Activated gamma-delta T cell treated with Interleukin-2 at 50 U/mL for 16 hours (primary cell): ENCODE measurements around the gene TRO.

ENCODE experiments used
- DNase-seq: peaks from one replicate; pipeline ENCODE4 v3.0.0-alpha.2; 2020

Gene TRO, protein sequence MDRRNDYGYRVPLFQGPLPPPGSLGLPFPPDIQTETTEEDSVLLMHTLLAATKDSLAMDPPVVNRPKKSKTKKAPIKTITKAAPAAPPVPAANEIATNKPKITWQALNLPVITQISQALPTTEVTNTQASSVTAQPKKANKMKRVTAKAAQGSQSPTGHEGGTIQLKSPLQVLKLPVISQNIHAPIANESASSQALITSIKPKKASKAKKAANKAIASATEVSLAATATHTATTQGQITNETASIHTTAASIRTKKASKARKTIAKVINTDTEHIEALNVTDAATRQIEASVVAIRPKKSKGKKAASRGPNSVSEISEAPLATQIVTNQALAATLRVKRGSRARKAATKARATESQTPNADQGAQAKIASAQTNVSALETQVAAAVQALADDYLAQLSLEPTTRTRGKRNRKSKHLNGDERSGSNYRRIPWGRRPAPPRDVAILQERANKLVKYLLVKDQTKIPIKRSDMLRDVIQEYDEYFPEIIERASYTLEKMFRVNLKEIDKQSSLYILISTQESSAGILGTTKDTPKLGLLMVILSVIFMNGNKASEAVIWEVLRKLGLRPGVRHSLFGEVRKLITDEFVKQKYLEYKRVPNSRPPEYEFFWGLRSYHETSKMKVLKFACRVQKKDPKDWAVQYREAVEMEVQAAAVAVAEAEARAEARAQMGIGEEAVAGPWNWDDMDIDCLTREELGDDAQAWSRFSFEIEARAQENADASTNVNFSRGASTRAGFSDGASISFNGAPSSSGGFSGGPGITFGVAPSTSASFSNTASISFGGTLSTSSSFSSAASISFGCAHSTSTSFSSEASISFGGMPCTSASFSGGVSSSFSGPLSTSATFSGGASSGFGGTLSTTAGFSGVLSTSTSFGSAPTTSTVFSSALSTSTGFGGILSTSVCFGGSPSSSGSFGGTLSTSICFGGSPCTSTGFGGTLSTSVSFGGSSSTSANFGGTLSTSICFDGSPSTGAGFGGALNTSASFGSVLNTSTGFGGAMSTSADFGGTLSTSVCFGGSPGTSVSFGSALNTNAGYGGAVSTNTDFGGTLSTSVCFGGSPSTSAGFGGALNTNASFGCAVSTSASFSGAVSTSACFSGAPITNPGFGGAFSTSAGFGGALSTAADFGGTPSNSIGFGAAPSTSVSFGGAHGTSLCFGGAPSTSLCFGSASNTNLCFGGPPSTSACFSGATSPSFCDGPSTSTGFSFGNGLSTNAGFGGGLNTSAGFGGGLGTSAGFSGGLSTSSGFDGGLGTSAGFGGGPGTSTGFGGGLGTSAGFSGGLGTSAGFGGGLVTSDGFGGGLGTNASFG (N-terminal part only)

DNA sequence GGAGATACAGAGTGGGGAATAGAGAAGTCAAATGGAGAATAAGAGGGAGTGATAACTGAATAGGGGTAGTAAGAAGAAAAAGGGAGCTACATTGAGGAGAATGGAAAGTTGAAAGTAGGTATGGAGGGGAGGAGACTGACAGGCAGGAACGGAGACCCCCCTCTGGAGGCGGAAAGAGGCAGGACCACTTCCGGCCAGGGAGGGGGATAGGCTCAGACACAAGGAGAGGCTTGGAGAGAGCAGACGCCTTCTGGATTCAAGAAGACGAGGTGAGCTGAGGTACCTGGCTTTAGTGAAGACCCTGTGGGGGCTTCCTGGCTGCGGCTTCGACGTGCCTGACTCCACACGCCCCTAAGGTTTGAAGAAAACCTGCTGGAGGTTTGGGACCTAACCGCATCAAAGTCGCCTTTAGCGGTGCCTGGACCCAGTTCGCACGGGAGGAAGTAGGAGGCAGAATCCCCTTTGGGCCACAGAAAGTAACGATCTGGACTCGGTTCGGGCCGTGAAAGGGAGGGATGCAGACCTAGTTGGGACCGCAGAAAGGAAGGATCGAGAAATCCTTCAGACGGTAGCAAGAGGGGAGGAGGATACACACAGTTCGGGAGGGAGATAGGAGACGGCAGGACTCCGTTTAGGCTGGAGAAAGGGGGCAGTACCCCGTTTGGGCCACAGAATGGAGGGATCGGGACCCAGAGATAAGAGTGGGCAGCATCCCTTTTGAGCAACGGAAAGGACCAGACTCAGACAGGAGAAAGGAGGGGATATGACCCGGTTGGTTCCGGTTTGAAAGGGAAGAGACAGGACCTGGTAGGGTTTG is at the start of gene TRO:
Gene TRO (plus strand): TSS at position 215 of the 817 bp plus-strand sequence. CDS start 1,423 bp downstream, outside the sequence.
- no peak for DNase-seq

DNA sequence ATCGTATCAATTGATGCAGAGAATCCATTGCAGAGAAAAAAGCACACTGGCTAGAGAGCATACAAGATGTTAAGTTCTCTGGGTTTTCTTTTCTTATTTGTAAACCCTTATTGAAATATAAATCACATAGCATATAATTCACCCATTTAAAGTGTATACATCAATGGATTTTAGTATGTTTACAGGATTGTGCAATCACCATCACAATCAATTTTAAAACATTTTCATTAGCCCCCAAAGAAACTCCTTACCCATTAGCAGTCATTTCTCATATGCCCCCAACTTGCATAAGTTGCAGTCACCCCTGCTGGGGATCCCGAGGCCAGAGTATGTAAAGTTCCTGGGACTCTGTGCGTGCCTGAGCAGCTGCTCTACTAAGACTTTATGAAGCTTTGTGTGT is 34.9 kb upstream of the TRO start:
- DNase-seq = no peak

DNA sequence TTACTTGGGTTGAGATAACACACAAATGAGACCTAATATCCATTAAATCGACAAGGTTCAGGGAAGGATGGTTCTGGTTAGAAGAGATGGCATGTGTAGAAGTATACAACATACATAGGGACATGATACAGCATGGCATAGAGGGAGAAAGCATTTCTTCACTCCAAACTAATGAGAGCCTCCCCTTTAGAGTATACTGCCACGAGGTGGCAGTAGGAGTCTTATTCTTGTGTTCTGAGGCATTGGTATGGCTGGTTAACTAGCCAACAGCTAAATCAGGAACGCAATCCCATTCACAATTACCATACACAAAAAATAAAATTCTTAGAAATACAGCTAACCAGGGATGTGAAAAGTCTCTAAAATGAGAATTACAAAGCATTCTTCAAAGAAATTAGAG is 29.1 kb upstream of the TRO start:
- peak; percentile 34 for DNase-seq

DNA sequence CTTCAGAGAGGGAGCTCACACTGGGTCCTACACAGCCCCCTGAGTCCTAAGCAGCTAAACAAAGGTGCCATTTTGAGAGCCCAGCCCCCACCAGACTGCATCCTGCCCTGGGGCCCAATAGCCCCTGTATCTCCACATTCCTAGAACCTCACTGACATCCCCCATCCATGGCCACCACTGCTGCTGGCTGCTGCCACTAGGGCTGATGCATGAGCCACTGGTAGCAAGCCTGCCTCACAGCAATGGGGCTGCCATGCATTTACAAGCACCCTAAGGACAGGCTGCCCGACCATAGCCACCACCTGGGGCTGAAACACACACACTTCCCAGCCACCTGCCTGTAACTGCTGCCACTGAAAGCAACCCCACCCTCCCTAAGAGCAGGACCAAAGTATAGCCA is 26.5 kb upstream of the TRO start:
- DNase-seq = no peak

DNA sequence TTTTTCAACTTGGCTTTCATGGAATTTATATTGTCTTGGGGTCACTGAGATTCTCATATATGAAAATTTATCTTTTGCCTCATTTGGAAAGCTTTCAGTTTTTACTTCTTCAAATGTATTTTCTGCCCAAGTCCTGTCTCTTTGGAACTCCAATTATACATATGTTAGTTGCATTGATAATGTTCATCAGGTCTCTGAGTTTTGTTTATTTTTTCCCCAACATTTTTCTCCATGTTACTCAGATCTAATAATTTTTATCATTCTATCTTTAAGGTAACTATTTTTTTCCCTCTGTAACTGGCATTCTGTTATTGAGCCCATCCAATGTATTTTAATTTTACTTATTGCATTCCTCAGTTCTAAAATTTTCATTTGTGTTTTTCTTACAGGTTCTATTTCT is 10.7 kb upstream of the TRO start:
- no peak for DNase-seq

DNA sequence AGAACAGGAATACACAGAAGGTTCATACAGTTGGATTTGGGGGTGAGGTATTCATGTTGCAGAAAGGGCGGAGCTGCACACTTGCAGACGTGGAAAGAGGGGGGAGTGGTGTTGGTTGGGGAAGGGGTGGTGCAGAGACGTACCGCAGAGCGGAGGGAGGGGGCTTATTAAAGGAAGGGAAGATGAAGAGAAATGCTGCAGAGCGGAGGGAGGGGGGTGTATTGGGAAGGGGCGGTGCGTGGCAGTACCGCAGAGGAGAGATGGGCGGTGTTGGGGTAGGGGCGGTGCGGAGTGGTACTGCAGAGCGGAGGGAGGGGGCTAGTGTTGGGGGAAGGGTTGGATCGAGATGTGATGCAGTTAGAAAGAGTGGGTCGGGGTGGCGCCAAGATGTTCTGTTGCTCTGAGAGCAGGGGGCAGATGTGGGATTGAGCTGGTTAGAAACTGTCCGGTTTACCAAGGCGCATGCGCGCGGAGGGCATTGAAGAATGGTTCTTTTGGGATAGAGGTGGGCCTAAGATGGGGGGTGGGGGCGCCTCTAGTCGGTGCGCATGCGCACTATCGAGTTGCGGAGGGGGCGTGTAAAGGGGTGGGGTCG is 900 bp downstream of the TRO start:
- DNase-seq = peak; percentile 42

DNA sequence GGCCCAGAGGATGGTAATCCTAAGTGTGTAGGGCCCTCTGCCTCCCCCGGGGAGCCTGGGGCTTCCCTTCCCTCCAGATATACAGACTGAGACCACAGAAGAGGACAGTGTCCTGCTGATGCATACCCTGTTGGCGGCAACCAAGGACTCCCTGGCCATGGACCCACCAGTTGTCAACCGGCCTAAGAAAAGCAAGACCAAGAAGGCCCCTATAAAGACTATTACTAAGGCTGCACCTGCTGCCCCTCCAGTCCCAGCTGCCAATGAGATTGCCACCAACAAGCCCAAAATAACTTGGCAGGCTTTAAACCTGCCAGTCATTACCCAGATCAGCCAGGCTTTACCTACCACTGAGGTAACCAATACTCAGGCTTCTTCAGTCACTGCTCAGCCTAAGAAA is 1.9 kb downstream of the TRO start:
- DNase-seq = no peak

DNA sequence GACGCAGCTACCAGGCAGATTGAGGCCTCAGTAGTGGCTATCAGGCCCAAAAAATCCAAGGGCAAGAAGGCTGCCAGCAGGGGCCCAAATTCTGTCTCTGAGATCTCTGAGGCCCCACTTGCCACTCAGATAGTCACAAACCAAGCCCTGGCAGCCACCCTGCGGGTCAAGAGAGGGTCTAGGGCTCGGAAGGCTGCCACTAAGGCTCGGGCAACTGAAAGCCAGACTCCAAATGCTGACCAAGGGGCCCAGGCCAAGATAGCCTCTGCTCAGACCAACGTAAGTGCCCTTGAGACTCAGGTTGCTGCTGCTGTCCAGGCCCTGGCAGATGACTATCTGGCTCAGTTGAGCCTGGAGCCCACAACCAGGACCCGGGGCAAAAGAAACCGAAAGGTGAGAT is 2.8 kb downstream of the TRO start:
- DNase-seq = no peak

DNA sequence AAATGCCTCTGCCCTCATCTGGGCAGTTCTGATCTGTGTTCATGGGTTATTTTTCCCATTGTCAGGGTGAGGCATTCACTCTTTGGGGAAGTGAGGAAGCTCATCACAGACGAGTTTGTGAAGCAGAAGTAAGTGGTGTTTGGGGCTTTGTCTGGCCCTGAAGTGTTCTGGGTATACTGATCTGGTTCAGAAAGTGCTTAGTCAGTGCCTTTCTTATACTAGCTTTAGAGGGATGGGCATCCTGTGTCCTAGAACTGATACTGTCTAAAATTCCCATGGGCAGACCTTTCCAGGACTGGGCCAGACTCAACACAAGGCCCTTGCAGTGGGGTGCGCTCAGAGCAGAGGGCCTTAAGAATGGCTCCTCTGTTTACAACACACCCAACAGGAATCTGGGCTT is 6.4 kb downstream of the TRO start:
- no peak for DNase-seq

DNA sequence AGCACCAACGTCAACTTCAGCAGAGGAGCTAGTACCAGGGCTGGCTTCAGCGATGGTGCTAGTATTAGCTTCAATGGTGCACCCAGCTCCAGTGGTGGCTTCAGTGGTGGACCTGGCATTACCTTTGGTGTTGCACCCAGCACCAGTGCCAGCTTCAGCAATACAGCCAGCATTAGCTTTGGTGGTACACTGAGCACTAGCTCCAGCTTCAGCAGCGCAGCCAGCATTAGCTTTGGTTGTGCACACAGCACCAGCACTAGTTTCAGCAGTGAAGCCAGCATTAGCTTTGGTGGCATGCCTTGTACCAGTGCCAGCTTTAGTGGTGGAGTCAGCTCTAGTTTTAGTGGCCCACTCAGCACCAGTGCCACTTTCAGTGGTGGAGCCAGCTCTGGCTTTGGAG is 8.3 kb downstream of the TRO start:
- DNase-seq = no peak

DNA sequence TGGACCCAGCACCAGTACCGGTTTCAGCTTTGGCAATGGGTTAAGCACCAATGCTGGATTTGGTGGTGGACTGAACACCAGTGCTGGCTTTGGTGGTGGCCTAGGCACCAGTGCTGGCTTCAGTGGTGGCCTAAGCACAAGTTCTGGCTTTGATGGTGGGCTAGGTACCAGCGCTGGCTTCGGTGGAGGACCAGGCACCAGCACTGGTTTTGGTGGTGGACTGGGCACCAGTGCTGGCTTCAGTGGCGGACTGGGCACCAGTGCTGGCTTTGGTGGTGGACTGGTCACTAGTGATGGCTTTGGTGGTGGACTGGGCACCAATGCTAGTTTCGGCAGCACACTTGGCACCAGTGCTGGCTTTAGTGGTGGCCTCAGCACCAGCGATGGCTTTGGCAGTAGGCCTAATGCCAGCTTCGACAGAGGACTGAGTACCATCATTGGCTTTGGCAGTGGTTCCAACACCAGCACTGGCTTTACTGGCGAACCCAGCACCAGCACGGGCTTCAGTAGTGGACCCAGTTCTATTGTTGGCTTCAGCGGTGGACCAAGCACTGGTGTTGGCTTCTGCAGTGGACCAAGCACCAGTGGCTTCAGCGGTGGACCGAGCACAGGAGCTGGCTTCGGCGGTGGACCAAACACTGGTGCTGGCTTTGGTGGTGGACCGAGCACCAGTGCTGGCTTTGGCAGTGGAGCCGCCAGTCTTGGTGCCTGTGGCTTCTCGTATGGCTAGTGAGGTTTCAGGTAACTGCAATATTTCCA is 9.8 kb downstream of the TRO start:
- no peak for DNase-seq

DNA sequence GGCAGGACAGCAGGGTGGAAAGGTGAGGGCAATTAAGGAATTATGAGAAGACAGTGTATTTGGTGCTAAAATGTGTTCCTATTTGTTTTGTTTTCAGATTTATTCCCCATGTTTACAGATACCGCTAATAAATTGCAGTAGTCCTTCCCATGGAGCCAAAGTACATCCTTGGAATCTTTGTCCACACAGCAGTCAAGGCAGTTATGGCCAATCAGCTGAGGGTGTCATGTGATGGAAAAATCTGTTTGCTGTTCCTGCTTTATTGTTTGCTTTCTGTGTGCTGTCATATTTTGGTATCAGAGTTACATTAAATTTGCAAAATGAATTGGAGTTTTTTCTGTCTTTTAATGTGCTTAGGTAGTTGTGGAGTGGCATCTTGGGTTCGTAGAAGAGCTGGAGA is 10.5 kb downstream of the TRO start:
- DNase-seq = no peak

DNA sequence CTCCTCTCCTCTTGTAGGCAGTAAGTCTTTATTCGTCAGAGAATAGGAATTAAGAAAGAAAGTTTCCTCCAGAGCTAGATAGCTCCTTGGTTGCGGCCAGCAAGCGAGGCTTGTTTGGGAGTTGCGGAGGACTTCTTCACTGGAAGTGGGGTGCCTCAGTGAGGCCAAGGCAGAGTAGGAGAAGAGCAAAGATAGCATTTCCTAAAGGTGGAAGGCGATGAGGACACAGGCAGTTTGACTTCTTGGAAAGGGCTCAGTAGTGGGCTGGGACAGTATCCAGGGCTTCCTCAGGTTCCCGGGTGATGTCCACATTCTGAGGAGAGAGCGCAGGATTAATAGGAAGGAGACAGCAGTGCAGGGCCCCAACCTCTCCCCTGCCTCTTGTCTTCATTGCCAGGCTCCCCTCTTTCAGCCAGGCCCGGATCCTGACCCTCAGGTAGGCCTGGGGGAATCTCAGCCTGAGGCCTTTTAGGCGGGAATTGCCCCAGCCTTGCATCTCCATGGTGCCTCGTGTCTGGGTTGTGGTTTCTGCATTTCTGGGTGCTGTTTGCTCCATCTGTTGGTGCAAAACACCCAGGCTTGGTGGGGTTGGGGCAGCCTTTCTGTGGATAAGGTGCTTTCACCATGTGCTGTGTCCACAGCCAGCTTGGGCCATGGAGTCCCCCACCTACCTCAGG is 12.7 kb downstream of the TRO start:
- DNase-seq = no peak

DNA sequence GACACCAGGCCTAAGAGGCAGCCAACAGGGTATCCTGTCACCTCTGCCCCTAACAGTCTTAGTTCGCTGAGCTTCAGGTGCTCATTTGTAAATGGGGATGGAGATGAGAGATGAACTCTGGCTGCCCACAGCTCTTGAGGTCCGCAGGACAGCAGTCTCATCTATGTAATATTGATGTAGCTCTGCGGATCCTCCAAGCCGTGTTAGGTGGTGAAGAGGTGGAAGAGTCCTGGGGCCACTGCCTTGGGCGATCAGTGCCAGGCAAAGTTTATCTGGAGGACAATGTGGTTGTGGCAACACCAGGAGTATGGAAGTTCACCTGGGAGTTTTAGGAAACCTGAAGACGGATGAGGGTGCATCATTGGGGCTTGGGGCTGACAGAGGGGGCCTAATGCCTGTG is 13.4 kb downstream of the TRO start:
- no peak for DNase-seq

DNA sequence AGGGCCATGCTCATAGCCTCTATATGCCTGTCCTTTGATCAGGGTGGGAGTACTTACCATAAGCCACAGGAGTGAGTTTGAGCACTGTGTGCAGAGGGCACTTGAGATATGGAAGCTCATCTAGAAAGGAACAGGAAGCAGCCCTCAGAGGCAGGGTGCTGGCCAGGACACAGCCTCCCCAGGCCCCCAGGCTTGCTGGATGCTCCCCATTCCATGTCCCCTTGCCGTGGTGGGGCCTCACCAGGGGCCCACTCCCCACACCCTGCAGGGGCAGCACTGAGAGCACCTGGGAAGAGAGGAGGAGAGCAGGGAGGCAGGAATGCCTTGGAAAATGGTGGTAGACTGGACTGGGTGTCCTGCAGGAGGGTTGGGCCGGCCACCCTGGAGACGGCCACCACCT is 14.3 kb downstream of the TRO start:
- DNase-seq = no peak

DNA sequence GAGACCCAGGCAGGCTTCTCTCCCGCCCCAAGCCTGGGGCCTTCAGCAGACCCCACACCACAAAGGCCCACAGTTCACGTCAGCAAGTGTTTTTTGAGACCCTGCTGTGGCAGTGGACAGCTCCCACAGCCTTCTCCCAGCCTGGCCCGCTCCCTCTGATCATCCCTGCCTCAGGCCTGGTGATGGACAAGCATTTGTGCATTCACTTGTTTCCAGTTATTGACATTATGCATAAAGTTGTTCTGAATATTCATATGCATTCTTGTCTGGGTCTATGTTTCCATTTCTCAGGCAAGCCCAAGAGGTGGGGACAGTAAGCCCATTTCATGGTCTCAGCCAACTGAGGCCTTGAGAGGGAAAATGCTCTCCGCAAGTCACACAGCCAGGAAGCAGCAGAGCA is 14.7 kb downstream of the TRO start:
- no peak for DNase-seq

DNA sequence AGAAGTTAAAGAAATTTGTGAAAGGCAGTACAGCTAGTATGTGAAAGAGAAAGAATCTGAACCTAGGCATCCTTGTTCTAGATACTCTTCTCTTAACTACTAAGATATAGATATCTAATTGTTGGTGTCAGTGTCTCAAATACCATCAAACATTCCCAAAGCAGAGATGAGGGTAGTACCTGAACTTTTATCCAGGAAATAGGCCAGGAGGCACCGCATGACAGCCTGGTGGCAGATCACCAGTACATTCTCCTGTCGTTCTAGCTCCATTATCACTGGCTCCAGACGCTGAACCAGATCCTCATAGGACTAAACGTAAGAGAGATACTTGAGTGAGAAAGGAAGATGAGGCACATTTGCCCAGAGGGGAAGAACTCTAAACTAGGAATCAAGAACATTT is 16.8 kb downstream of the TRO start:
- DNase-seq = no peak

DNA sequence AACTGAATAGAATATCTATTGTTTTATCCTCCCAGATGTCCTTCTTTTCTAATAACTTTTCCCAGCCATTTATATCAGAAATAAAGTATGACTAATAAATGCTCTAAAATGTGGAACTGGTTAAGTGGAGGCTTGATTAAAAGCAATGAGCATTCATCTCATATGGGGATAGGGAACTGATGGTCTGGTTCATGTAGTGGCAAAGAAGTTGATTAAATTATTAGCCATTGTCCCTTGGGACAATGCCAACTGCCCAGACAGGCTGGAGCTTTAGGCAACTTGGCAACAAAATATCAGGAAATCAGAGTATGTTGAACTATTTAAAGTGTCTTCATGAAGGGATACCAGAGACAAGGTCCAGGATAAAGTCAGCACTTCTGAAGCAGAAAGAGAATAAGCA is 24.2 kb downstream of the TRO start:
- no peak for DNase-seq

DNA sequence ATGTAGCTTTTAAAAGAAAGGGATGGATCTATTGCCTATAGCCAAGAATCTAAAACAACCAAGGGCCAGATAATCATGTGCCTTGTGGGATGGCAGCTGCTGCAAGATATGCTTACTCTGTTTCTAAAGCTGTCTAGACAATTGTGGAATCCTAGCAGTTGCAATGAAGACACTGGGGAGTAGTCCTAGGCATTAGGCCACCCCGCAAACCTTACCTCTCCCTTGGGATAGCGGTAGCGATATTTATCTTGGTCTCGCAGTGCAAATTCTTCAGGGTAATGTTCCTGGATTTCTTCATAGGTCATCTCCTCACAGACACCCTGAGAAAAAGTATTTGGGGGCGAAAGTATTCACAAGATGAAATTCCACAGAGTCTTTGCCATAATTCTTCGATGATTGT is 24.6 kb downstream of the TRO start:
- no peak for DNase-seq

DNA sequence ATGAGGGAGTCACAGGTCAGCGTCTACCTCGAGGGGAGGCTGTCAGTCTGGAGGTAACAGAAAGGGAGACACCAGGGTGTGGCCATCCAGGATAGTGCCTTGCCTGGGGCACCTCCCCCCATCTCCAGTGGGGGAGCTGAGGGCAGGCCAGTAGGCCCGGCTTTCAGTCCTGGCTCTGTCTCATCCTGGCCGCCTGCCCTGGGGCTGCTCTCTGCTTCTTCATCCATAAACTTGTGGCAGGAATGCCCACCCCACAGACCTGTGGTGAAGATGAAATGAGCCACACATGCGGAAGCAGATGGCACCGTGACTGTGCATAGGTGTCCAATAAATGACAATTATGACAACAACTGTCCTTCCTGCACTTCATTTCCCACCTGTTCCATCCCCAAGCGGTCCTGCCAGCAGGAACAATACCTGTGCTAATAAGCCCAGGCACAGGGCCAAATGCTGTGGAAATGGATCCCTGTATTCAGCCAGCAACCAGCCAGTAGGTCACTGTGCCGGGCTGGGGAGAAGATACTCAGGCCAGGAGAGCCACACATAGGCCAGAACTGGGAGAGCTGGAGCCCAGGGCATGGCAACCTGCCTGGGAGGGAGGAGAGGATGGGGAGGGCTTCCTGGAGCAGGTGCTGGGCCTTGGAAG is 30.2 kb downstream of the TRO start:
- DNase-seq = no peak
